Head of caudate nucleus (tissue), 42 donors: ENCODE results near the gene CELSR2.
A peak's percentile ranks its signal among the peaks of the same experiment; 100 is the strongest.

Experiments
- DNase-seq, 42 donors: peaks; one replicate each; pipeline versions ENCODE4 v3.0.0 to v3.0.0-alpha.2; 2020 to 2021; ENCODE audit warnings: mixed read lengths in 7 of 42
- intact Hi-C: fragments of 100-400 bp; cut with DNase I; formaldehyde crosslinking; loops from one replicate; pipeline ENCODE4 v1.15.0; 2022

The CELSR2 gene

DNA sequence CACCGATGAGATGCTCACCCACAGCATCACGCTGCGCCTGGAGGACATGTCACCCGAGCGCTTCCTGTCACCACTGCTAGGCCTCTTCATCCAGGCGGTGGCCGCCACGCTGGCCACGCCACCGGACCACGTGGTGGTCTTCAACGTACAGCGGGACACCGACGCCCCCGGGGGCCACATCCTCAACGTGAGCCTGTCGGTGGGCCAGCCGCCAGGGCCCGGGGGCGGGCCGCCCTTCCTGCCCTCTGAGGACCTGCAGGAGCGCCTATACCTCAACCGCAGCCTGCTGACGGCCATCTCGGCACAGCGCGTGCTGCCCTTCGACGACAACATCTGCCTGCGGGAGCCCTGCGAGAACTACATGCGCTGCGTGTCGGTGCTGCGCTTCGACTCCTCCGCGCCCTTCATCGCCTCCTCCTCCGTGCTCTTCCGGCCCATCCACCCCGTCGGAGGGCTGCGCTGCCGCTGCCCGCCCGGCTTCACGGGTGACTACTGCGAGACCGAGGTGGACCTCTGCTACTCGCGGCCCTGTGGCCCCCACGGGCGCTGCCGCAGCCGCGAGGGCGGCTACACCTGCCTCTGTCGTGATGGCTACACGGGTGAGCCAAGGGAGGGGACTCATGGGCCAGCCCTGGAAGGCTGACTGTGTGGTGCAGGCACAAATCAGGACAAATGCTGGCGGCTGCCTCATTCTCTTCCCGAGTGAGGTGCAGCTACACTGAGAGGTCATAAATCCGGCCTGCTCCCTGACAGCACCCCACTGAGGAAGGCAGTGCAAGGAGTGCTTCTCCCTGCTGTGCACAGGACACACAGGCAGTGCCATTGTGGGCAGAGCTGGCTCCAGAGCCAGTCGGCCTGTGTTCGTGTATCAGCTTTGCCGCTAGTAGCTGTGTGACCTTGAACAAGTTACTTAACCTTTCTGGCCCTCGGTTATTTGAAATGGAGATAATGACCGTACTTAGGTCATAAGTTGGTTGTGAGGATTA, 9.4 kb downstream of the CELSR2 start:
- DNase-seq, result no peak

DNA sequence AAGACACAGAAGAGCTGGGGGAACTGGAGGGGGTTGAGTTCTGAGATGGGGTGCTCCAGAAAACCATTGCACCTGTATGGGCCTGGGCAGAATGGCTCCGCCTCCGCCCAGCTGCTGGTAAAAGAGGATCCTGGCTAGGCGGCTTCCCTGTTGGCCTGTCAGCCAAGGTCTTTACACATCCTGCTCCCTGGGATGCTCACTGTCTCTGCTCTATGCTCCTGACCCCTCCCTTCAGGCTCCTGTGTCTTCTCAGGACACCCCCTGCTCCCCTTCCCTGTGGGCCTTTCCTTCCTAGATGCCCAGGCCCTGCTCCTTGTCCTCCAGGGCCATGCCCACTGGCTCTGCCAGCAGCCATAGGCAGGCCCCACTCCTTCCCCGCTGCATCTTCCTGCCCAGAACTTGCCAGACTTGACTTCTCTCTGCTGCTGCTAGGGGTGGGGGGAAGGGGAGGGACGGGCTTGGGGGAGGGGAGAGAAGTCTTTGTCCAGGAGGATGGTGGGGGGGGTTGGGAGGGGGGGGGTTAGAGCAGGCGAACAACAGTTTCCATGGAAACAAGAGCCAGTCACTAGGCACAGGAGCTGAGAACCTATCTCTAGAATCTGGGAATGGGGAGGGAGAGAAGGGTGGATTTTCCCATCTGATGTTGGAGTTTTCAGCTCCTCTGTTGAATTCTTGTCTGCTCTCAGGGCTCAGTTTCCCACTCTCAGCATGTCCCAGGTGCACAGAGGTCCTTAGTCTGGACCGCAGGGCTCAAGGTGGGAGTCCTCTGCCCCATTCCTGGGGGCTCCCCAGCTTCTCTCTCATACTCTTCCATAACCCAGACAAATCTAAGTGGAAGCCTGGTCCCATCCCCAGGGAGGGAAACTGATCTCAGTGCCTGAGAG, 10.6 kb downstream of the CELSR2 start:
- intact Hi-C loops, result loop anchor here (5.0 to 10.0 kb wide), 3 partner anchors 58 to 145 kb away; partner anchors contain the start of genes ELAPOR1 and SORT1
- DNase-seq, result no peak

More for the DNA sequence above, 9.4 kb downstream of the CELSR2 start:
- intact Hi-C loops, result no loop called here

DNA sequence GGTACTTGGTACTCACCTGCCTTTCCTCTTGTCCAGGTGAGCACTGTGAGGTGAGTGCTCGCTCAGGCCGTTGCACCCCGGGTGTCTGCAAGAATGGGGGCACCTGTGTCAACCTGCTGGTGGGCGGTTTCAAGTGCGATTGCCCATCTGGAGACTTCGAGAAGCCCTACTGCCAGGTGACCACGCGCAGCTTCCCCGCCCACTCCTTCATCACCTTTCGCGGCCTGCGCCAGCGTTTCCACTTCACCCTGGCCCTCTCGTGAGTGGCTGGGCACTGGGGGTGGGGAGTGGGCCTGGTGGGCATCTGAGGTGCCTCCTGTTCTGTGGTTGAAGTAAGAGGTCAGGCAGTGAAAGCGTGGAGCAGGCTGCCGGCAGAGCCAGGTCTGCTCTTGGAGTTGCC, 11.7 kb downstream of the CELSR2 start:
- DNase-seq, result no peak

DNA sequence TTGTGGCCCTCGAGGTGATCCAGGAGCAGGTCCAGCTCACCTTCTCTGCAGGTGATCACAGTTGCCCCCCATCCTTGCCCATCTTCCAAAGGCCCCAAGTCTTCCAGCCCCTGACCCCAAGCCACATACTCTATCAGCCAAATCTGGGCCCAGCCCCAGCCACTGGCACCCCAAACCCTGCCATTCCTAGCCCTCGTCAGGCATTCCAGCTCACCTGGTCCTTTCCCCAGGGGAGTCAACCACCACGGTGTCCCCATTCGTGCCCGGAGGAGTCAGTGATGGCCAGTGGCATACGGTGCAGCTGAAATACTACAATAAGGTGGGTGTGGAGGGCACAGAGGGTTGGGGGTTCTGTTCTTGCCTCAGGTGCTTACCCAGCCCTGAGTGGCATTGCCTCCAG, 12.2 kb downstream of the CELSR2 start:
- no peak for DNase-seq
- intact Hi-C loops, result loop anchor here (5.0 to 10.0 kb wide), 3 partner anchors 59 to 147 kb away; partner anchors contain the start of genes ELAPOR1 and SORT1

More for the DNA sequence above, 11.7 kb downstream of the CELSR2 start:
- intact Hi-C loops, result loop anchor here (5.0 to 10.0 kb wide), 3 partner anchors 59 to 146 kb away; partner anchors contain the start of genes ELAPOR1 and SORT1

DNA sequence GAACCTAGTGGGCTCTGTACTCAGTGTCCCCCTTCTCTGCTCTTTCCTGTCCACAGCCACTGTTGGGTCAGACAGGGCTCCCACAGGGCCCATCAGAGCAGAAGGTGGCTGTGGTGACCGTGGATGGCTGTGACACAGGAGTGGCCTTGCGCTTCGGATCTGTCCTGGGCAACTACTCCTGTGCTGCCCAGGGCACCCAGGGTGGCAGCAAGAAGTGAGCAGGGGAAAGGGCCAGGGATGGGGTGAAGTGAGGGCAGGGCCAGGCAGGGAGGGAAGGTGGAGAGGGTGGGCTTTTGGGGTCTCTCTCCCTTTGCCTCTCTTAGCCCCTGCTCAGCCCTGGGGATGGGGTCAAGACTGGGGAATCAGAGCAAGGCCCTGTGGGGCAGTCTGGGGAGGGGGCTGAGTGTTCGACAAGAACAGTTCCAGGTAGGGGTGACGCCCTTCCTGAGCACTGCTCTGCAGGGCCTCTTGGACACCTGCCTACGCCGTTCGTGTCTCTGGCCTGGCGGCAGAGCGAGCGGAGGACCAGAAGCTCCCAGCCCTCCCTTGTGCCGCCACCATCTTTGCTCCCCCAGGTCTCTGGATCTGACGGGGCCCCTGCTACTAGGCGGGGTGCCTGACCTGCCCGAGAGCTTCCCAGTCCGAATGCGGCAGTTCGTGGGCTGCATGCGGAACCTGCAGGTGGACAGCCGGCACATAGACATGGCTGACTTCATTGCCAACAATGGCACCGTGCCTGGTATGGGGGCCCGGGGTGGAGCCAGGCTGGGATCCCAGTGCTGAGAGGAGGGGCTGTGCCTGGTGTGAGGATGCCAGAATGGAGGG, 13.1 kb downstream of the CELSR2 start:
- DNase-seq, result no peak
- intact Hi-C loops, result loop anchor here (5.0 to 10.0 kb wide), 3 partner anchors 60 to 148 kb away; partner anchors contain the start of genes ELAPOR1 and SORT1

DNA sequence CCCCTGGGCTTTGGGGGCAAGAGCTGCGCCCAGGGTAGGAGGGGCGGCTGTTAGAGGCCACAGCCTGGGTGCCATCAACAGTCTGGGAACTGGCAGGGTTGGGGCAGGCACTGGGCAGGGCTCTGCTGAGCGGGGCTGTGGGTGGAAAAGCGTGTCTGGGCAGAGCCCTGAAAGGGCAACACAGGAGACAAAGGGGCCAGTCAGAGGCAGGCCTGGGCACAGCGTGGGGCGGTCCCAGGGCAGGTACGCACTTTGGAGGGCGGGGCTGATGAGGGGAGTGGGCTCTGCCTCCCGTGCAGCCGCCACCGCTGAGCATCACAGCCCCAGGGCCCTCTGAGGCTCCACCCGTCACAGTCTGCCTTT, 13.9 kb downstream of the CELSR2 start:
- DNase-seq, result peak in 2 of 42 donors; percentile 26 to 51
- intact Hi-C loops, result loop anchor here (5.0 to 10.0 kb wide), 3 partner anchors 61 to 148 kb away; partner anchors contain the start of genes ELAPOR1 and SORT1

DNA sequence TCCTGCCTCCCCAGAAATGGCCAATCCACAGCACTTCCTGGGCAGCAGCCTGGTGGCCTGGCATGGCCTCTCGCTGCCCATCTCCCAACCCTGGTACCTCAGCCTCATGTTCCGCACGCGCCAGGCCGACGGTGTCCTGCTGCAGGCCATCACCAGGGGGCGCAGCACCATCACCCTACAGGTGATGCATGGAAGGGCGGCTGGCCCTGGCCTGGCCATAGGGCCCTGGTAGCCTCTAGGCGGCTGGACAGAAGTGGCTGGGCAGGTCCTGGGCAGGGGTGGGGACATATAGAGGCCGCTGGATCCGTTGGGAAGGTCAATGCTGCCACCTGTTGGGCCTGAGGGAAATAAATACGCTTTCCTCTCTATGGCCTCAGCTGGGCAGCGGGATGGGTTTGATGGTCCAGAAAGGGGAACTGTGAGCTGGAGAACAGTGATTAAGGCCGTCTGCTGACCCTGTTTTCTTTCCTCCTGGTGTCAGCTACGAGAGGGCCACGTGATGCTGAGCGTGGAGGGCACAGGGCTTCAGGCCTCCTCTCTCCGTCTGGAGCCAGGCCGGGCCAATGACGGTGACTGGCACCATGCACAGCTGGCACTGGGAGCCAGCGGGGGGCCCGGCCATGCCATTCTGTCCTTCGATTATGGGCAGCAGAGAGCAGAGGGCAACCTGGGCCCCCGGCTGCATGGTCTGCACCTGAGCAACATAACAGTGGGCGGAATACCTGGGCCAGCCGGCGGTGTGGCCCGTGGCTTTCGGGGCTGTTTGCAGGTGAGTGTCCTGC, 14.4 kb downstream of the CELSR2 start:
- intact Hi-C loops, result loop anchor here (5.0 to 10.0 kb wide), 3 partner anchors 61 to 149 kb away; partner anchors contain the start of genes ELAPOR1 and SORT1
- peak; percentile 63 to 94 (median 84) for DNase-seq

DNA sequence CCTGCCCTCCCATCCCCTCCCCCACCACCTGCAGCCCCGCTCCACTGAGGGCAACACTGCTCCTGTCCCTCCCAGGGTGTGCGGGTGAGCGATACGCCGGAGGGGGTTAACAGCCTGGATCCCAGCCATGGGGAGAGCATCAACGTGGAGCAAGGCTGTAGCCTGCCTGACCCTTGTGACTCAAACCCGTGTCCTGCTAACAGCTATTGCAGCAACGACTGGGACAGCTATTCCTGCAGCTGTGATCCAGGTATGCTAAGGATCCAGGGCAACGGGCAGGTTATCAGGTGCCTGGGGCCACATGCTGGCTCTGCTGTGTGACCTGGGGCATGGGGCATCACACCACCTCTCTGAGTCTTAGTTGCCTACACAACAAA, 15.0 kb downstream of the CELSR2 start:
- no peak for DNase-seq
- intact Hi-C loops, result loop anchor here (5.0 to 10.0 kb wide), 3 partner anchors 62 to 150 kb away; partner anchors contain the start of genes ELAPOR1 and SORT1

DNA sequence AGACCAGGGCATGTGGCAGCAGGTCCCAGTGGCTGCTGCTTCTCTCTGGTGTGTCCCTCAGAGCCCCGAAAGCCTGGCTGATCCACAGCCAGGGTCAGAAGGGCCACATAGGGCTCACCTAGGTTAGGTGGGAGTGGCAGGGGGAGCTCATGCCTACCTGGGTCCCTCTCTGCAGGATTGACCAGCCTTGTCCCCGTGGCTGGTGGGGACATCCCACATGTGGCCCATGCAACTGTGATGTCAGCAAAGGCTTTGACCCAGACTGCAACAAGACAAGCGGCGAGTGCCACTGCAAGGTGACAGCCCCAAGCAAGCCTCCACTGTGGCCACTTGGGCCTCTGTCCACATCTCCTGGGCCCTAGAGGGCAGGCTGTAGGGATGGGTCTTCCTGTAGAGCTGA, 15.7 kb downstream of the CELSR2 start:
- peak in 2 of 42 donors; percentile 9 to 15 for DNase-seq
- intact Hi-C loops, result loop anchor here (10.0 kb wide), 2 partner anchors 130 to 150 kb away; partner anchors contain the start of genes ELAPOR1 and SORT1

DNA sequence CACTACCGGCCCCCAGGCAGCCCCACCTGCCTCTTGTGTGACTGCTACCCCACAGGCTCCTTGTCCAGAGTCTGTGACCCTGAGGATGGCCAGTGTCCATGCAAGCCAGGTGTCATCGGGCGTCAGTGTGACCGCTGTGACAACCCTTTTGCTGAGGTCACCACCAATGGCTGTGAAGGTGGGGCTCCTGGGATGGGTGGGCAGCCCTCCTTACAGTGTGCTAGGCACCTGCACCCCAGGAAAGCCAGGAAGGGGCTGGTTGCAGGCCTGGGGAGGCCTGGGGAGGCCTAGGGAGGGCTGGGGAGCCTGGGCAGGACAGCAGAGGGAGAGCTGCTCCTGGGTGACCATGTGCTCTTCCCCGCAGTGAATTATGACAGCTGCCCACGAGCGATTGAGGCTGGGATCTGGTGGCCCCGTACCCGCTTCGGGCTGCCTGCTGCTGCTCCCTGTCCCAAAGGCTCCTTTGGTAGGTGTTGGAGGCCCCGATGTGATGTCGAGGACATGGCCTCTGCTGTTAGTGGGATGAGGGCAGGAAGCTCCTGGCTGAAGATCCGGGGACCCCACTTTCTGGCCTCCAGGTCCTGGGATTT, 16.5 kb downstream of the CELSR2 start:
- intact Hi-C loops, result loop anchor here (10.0 kb wide), 2 partner anchors 129 to 151 kb away; partner anchors contain the start of genes ELAPOR1 and SORT1
- peak in 1 of 42 donors; percentile 17 for DNase-seq

DNA sequence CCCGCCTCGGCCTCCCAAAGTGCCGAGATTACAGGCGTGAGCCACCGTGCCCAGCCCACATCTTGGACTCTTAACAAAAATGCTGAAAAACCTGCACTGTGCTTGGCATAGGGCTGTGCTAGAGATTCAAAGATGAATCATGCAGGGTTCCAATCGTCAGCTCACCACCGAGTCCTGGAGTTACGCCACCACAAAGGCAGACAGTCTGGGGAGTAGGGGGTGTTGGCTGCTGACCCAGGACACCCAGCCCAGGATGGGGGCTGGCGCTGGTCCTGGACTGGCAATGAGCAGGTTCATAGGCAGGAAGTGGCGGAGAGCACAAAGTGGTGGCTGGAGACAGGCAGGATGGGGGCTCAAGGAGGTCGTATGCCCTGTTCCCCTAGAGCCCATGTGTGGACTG, 17.6 kb downstream of the CELSR2 start:
- intact Hi-C loops, result loop anchor here (10.0 kb wide), 2 partner anchors 128 to 152 kb away; partner anchors contain the start of genes ELAPOR1 and SORT1
- DNase-seq, result no peak

DNA sequence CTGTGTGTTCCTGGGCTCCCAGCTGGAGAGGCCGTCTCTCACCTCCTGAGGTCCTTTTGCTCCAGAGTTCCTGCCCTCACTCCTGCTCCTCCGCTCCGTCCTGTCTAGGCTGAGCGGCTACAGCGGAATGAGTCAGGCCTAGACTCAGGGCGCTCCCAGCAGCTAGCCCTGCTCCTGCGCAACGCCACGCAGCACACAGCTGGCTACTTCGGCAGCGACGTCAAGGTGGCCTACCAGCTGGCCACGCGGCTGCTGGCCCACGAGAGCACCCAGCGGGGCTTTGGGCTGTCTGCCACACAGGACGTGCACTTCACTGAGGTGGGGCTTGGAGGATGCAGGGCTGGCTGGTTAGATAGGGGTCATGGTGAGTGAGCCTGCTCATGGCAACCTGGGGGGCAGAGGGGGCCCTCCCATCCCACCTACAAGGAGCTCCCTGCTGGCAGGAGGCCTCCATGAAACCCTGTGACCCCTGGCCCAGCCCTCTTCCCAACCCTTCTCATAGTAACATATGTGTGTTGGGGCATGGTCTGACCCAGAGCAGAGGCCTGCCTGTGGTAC, 18.5 kb downstream of the CELSR2 start:
- peak in 1 of 42 donors; percentile 24 for DNase-seq

DNA sequence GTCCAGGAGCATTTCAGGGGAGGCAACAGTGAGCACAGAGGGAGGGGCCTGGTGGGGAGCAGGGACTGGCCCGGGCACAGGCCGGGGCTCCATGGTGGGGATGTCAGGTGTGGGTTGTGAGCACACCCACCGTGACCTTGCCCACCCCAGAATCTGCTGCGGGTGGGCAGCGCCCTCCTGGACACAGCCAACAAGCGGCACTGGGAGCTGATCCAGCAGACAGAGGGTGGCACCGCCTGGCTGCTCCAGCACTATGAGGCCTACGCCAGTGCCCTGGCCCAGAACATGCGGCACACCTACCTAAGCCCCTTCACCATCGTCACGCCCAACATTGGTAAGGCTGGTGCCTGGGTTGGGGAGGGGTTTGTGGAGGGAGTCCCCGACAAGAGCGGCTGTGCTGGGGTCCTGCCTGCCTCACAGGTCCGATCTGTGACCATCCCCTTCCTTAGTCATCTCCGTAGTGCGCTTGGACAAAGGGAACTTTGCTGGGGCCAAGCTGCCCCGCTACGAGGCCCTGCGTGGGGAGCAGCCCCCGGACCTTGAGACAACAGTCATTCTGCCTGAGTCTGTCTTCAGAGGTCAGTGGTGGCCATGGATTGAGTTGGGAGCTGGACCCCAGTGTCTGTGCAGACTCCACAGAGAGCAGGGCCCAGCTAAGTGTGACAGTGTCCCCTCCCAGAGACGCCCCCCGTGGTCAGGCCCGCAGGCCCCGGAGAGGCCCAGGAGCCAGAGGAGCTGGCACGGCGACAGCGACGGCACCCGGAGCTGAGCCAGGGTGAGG, 19.3 kb downstream of the CELSR2 start:
- peak in 3 of 42 donors; percentile 52 to 64 (median 52) for DNase-seq
- intact Hi-C loops, result loop anchor here (10.0 kb wide), 2 partner anchors 126 to 154 kb away; partner anchors contain the start of genes ELAPOR1 and SORT1

More for the DNA sequence above, 18.5 kb downstream of the CELSR2 start:
- intact Hi-C loops, result loop anchor here (10.0 kb wide), 2 partner anchors 127 to 153 kb away; partner anchors contain the start of genes ELAPOR1 and SORT1

DNA sequence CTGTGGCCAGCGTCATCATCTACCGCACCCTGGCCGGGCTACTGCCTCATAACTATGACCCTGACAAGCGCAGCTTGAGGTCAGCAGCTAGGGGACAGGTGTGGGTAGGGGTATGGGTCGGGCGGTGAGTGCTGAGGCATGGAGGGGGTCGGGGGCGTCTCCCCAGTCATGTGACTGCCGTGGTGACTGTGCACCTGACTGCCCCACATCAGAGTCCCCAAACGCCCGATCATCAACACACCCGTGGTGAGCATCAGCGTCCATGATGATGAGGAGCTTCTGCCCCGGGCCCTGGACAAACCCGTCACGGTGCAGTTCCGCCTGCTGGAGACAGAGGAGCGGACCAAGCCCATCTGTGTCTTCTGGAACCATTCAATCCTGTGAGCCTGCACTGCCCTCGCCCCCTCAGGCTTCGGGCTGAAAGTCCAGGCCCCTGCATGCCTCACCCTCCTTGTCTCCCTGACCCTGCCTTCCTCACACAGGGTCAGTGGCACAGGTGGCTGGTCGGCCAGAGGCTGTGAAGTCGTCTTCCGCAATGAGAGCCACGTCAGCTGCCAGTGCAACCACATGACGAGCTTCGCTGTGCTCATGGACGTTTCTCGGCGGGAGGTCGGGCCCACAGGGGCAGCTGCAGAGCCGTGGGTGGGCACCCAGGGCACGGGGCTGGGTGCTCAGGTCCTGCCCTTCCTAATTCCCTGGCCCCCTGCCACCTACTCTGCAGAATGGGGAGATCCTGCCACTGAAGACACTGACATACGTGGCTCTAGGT, 20.1 kb downstream of the CELSR2 start:
- intact Hi-C loops, result loop anchor here (10.0 kb wide), 2 partner anchors 125 to 155 kb away; partner anchors contain the start of genes ELAPOR1 and SORT1
- peak in 1 of 42 donors; percentile 29 for DNase-seq
